GM04504 (cell line): Measurements from ENCODE around the gene KLK12.
A peak's percentile ranks its signal among the peaks of the same experiment; 100 is the strongest.

Experiments
- DNase-seq: peaks from one replicate; pipeline ENCODE4 v3.0.0-alpha.2; 2012; ENCODE audit warnings: low read depth

Gene KLK12

DNA sequence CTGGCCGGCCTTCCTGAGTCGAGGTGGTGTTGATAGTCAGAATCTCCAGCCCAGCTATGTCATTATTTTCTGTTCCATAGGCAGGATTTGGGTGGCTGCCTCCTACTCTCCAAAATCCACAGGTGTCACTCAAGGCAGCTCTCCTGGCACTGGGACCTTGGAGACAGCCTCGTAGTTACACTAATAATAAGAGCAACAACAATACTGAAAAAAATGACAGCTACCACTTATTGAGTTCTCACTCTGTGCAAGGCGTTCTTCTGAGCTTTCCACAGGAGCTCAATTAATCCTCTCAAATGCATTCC lies 12.2 kb upstream of the KLK12 start:
- DNase-seq: no peak

DNA sequence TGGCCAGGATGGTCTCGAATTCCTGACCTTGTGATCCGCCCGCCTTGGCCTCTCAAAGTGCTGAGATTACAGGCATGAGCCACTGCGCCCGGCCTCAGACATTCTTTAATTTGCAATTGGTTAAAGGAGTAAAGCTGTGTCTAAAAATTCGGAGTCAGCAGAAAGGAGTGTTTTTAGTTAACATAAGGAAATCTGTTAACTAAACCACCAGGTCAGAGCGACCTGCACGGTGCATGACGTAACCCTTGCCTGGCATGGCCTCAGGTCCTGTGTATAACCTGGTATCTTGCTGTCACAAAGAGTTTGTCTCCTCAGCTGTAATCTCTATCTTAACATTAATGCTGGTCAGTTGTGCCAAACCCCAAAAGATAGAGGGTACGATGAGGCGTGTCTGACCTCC lies 9.5 kb upstream of the KLK12 start:
- DNase-seq: no peak

DNA sequence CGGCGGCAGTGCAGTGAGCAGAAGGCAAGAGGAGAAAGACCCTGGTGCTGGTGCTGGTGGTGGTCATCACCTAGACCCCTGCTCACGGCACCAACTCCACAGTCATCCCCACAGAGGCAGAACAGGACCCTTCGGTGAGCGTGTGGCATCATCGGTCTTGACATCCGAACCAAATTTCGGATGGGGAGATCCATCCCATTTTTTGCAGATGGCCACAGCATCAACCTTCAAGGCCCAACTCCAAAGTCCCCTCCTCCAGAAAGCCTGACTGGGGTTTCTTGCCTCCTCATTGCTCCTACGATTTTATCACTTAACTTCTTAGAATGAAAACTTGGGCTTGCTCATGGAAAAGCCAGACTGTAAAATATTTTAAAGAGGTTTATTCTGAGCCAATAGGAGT lies 8.7 kb upstream of the KLK12 start:
- DNase-seq: no peak

DNA sequence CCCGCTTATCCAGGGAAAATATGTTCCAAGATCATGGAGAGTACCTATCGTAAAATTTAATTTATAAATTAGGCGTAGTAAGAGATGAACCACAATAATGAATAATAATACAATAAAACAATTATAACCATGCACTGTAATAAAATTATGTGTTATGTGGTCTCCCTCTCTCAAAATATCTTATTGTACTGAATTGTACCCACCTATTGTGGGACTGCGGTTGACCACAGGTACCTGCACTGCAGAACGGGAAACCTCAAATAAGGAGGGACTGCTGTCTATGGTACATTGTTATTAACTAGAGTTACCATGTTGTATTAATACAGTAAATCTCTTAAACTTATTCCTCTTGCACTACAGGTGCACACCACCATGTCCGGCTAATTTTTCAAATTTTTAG lies 5.3 kb upstream of the KLK12 start:
- no peak for DNase-seq

DNA sequence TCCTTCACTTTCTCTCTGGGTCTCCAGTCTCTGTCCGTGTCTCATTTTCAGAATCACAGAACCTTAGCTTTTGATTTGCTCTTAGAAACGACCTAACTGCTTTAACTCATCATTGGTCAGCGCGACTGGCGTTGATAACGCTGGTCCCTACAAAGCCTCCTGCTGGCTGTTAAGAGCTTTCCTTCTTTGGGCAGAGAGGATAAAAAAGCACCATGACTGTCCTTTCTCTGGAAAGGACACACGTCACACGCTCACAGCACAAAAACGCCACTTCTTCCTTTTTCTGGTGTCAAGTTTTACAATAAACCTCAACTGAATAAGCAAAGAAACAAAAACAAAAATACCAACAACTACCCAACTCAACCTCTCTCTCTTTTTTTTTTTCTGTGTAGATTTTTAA lies 1.7 kb upstream of the KLK12 start:
- no peak for DNase-seq

DNA sequence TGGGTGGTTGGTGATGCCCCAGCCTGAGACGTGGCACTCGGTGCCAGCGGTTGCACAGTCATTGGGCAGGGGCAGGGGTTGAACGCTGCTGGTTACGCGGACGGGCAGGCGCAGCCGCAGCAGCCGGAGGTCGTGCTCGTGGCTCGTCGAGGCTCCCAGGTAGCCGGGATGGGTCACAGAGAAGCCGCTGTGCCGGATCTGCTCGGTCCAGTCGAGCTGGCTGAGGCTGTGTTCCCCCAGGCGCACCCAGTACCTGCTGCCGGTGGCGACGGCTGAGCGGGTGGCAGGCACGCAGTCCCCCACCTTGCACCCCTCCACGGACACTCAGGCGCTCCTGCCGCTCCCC lies 2.9 kb downstream of the KLK12 start:
- DNase-seq: no peak

DNA sequence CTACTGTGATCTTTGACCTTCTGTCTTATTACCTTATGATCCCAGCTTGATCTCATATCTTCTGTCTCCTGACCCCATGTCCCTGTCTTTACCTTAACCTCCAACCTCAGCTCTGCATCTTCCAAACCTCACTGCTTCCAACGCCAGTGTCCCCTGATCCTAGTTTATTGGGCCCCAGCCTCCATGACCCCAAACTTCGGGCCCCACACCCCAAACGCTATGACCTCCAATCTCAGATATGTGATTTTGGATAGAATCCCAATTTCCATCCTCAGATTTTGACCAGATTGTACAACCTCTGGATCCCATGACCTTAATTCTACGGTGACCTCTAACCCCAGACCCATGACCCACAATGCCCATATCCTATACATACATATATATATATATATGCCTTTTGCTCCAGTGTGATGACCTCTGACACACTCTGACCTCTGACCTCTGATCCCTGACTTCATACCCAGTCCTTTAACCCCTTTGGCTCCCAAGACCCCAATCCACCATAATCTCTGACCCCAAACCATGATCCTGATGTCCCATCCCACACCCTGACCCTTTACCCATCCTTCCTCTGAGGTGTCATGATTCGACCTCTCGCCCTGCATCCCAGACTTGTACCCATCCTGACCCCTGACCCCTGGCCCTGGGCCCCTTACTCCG lies 3.5 kb downstream of the KLK12 start:
- no peak for DNase-seq

DNA sequence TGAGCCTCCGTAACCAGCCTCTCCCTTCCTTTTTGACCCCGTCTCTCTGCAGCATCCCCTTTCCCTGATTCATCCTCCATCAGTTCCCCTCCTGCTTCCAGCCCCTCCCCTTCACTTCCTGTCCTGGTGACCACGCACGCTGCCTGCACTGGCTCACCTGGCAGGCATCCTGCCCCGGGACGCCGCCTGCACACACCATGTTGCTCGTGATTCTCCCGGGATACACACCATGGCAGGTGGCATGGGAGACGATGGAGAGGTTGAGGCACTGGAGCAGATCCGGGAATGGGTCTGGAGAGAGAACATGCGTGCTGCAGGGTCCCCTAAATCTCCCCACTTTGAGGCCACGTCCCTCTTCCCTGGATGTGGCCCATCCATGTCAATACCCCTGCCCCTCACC lies 4.2 kb downstream of the KLK12 start:
- DNase-seq: no peak

DNA sequence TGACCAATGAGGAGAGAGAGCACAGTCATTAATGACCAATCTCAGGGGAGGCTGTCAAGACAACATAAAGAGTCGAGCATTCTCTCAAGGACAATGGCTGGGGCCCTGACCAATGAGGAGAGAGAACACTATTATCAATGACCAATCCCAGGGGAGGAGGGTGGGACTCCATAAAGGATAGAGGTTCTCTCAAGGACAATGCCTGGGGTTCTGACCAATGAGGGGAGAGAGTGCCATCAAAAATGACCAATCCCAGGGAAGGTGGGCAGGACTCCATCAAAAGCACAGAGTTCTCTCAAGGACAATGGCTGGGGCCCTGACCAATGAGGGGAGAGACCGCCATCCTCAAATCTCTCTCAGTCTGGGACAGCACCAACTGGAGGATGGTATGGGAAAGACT lies 5.1 kb downstream of the KLK12 start:
- no peak for DNase-seq

DNA sequence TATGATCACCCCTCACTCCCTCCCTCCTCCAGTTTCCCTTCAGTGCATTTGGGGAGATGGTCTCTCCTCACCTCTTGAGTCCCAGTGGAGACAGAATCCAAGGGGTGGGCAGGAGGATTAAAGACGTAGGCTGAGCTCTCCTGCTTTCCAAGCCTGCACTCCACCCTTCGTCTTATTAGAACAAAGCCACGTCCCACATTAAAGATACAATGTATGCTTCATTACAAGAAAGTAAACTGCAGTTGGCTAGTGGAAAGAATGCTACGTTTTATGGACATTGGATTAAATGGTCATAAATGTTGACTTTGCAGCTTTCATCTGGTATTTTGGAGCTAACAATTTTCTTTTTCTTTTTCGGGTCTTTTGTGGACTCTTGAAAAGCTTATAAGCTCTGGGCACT lies 6.9 kb downstream of the KLK12 start:
- no peak for DNase-seq

DNA sequence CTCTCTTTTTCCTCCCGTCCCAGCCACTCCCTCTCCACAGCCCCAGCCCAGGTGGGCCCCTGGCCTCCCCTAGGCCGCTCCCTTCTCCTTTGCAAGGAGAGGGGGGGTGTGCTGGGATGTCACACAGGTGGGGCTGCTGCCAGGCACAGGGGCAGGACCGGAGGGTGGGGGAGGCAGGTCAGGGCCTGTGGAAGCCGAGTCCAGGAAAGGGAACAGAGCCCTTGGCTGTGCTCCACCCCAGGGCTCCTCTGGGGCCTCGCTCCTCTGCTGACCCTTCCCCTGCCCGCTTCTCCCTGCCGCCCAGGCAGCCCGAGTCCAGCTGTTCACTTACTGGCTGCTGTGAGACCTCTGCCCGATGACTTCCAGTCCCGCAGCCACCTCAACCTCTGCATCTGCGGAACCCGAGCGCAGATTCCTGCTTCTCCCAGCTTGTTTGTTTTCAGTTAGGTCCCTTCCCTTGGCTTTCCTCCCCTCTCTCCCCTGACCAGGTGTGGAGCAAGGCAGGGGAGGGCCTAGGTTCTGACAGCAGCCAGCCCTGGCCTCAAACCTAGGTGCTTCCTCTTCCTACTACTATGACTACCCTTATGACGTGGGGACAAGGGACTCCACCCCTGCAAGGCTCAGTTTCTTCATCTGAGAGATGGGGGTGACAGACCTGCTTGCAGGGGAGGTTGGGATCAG lies 7.5 kb downstream of the KLK12 start:
- no peak for DNase-seq

DNA sequence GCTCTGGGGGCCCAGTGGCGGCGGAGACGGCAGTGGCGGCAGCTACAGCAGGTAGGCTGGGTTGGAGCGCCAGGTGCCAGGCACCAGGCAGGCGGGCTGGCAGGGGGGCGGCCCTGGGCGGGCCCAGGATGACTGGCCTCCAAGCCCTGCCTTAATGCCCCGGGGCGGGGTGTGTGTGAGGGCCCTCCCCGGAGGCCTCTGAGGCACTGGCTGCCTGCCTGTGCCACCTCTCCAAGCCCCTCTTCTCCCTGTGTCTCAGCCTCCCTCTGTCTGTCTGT lies 8.3 kb downstream of the KLK12 start, which contains the start of gene KLK11:
TSS of gene KLK11 (minus strand) at position 63 of the 278 bp plus-strand sequence. CDS start 985 bp downstream, outside the sequence.
- DNase-seq: no peak

DNA sequence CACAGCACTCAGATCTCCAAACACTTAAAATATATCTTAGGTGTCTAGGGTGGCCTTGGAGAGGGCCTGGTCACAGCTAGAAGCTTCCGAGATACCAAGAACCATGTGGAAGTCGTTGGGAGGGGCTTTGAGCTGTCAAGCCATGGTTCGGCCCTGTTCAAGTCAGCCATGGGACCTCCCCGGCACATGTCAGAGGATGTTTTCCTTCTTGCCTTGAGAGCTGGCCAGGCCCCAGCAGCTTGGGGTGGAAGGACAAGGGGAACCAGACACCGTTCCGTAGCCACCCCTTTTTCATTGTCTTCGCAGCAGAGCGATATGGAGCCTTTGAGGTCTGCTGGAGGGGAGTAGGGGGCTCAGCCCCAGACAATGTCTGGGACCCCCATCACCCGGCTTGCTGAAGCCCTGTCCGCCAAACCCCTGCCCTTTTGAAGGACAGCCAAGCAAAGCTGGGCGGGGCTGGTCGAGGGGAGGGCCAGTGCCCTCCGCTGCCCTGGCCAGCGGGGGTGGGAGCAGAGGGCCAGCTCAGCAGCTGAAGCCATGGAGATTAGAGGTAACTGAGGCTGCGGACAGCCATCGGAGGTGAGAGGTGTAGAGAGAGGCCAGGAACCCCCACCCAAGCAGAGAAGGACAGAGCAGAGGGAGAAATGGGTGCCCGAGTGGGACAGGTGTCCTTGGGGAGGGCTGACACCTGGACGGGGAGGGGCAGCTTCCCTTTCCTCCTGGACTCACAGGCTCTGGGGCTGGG lies 8.8 kb downstream of the KLK12 start:
- no peak for DNase-seq

DNA sequence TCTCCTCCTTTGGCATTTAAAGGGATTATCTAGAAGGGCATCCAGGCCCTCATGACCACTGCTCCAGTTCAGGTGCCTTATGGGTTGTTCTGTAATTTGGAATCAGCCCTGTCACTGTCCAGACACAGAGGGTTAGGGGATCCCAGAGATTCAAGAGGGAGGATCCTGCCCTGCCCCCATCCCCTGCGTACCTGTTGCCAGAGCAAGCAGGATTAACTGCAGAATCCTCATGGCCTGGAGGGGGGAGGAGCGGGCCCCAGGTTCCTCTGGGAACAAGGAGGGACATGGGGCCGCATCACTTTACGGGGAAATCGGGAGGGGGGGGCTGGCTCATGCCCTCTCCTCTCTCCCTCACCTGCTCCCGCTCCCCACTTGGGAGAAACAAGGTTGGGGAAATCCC lies 9.4 kb downstream of the KLK12 start:
- no peak for DNase-seq

DNA sequence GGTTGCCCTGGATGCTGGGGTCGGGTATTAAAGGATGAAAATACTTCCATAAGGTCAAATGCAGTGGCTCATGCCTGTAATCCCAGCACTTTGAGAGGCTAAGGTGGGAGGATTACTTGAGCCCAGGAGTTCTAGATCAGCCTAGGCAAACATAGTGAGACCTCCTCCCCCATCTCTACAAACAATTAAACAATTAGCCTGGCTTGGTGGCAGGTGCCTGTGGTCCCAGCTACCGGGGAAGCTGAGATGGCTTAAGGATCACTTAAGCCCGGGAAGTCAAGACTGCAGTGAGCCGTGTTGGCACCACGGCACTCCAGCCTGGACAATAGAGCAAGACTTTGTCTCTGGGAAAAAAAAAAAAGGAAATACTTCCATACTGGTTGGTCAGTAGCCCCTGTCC lies 9.9 kb downstream of the KLK12 start:
- DNase-seq: no peak

DNA sequence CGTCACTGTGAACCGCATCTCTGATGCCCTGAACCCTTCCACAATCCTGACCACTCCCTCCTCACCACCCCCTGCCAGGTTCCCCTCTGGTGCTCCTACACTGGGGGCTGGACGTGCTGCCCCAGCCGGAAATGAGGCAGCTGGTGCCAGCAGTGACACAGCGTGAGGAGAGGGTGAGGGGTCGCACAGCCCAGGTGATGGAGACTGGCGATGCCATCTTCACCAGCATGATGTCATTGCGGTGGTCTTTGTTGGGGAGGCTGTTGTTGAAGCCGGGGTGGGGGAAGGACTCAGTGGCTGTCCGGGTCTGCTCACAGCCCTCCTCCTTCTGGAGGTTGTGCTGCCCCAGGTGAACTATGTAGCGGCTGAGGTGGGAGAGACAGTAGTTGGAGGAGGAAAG lies 10.9 kb downstream of the KLK12 start:
- no peak for DNase-seq

DNA sequence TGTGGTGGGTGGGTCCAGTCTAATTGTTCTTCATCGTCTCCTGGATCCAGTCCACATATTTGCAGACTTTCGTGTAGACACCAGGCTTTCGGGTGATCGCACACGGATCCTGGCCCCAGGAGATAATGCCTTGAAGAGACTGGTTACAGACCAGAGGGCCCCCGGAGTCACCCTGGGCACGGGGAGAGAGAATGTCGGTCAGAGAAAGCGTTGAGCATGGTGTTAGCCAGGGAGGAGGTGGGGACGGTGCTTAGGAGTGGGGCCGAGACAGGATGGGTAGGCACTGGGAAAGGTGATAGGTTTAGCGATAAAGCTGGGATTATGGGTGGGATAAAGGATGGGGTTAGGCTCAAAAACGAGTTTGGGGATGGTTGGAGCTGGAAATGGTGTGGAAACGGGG lies 12.3 kb downstream of the KLK12 start:
- DNase-seq: no peak

DNA sequence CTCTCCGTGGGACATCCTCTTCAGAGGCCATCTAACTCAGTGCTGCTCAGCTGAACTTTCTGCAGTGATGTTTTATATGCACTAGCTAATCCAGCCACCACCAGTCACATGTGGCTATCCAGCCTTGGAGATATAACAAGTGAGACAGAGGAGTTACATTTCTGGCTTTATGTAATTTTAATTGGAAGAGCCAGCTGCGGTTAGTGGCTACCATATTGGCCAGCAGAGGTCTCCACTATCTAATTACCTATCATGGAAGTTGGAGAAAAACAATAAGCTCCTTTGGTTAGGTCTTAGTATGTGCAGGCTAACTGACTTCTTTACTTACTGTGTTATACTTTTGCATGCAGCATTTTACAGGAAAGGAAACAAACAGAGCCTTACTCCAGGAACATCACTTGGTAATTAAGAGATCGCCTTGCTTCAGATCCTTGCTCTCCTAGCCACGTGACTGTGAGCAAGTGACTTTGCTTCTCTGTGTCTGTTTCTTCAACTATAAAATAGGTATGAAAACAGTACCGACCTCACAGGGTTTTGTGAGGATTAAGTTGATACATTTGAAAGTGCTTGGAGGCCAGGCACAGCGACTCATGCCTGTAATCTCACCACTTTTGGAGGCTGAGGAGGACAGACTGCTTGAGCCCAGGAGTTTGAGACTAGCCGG lies 13.7 kb downstream of the KLK12 start:
- DNase-seq: peak; percentile 11

DNA sequence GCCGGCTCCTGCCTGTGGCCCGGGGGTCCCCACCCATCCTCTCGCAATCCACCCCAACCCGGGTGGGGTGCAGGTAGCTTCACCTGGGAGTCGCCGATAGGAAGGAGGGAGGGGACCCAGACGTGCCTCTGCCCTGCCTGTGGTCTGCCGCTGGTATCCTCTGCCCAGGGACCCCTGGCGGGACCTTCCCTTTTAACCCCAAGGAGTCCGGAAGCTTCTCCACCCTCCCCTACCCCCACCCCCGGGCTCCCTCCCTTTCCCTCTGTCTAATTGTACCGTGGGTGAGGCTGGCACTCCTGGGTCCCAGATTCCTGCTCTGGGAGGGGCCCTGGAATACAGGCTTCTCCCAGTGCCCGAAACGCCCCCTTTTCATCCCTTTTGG lies 15.3 kb downstream of the KLK12 start, which contains the start of gene KLK10:
TSS of gene KLK10 (minus strand) at position 166 of the 382 bp plus-strand sequence. CDS start 579 bp downstream, outside the sequence.
- no peak for DNase-seq

DNA sequence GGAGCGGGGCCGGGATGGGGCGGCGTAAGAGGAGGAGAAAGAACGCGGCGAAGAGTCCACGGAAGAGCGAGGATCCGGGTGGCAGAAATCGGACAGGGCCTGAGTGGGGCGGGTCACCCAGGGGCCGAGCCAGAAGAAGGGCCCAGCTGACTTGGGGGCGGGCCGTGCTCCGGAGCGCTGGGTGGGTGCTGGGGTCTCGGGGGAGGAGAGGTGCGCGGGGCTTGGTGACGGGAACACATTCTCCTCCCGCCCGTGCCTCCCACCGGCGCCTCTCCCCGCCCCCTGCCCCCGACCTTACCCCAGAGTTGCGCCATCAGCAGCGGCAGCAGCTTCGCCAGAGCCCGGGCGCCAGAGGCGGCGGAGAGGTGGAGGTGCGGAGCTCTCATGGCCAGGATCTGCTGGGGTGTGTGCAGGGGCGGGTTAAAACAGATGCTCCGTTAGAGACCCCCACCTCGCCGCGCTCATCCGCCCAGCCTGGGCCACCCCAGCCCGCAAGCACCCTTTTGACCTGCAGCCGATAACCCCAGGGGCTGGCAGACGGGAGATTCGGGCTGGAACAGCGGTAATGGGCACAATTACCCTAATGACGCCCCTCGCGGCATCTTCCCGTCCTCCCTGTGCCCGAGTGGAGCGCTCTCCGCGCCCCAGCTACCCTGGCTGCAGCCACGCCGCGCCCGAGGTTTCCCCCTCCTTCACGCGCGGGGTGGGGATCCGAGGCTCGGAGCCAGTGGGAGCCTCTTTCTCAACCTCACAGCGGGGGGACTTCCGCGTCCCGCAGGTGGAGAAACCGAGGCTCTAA lies 15.9 kb downstream of the KLK12 start:
- DNase-seq: no peak

DNA sequence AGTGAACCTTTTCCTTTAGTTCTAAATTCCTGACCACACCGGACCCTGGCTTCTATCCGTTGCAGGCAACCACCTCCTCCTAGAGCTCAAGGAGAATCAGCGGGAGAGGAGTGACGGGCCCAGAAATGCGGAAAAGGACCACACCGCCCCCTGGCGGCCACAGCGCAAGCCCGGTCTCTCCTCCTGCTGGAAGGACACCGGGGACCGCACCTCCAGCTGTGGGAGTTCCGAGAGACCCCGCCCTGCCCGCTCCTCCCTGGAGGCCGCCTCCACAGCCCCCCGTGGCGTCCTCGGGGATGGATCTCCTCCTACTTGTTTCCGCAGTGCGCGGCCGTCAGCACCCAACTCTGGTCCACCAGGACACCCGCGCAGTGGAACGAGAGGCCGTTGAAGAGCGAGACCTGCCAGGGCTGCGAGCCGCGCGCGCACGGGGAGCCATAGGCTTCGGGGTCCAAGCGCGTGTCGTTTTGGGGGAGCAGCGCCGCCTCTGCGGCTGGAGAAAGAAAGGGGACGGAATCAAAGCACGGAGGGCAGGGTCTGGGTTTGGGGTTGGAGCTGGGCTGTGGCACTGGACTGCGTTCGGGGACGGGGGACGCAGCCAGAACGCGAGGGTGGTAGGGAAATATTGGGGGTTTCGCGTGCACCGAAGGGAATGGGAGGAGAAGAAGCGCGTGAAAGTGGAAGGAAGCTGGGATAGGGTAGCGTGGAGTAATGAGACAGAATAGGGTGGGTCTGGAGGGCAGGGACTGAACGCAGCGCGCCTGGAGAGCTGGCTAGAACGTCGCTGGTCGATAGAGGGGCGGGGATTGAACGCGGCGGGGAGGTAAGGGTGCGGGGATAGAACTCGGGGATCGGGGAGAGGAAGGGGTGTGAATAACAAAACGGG lies 17.8 kb downstream of the KLK12 start:
- no peak for DNase-seq
